HG03432 (cell line): ENCODE data around the gene POU2AF1.
A peak's percentile ranks its signal among the peaks of the same experiment; 100 is the strongest.

ENCODE experiments used
- ATAC-seq: cut with Tn5 transposase; IDR thresholded peaks from one replicate; pipeline ENCODE4 v1.9.1; 2021; ENCODE audit warnings: mild to moderate bottlenecking, moderate library complexity; ENCODE audit not compliant: unreplicated experiment

POU2AF1 gene

DNA sequence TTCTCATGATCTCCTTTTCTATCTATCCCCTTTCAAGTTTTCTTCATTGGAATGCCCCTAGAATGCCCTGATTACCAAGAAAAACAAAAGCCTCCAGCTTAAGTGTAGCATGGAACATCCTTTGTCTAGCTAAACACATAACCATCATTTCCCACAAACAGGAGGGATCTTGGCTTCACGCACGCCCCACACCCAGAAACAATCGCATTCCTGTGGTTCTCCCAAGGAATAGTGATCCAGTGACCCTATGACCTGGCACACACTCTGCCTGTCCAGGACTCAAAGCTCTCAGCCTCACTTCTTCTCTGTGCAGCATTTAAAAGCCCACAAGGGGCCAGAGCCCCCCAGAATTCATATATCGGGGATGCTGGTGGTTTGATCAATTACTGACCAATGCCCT lies 9.3 kb upstream of the POU2AF1 start:
- no peak for ATAC-seq

- no peak for ATAC-seq
Measured at GRCh38 chr11:111387363-111387762, 8.3 kb upstream of the POU2AF1 start.

GRCh38 chr11:111386611-111387150 lies 7.6 kb upstream of the POU2AF1 start:
- ATAC-seq = no peak

GRCh38 chr11:111384494-111384893 lies 5.4 kb upstream of the POU2AF1 start:
- no peak for ATAC-seq

- no peak for ATAC-seq
Measured at GRCh38 chr11:111382451-111382850, 3.4 kb upstream of the POU2AF1 start.

DNA sequence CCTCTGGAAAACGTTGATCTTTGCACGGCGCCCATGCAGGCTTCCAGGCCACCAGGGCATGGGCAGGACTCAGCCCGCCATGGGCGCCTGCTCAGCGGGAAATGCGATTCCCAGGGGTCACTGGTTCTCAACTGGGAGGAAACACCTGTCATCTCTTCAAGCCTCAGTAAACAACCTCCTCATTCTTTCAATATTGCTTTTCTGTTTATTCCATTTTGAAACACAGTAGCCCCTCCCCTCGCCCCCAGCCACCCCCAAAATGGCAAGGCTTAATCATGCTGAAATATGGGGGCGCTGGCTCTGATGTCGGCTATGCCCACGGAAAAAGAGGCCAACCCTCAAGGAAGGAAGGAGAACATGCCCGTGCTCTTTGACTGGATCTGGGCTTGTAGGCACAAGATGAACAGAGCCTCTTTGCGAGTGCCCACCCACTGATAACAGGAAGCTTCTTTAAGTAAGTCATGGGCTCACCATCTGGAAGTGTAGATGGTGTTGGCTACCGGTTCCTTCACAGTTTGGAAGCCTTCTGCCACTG lies 594 bp upstream of the POU2AF1 start:
- ATAC-seq = peak; percentile 63

DNA sequence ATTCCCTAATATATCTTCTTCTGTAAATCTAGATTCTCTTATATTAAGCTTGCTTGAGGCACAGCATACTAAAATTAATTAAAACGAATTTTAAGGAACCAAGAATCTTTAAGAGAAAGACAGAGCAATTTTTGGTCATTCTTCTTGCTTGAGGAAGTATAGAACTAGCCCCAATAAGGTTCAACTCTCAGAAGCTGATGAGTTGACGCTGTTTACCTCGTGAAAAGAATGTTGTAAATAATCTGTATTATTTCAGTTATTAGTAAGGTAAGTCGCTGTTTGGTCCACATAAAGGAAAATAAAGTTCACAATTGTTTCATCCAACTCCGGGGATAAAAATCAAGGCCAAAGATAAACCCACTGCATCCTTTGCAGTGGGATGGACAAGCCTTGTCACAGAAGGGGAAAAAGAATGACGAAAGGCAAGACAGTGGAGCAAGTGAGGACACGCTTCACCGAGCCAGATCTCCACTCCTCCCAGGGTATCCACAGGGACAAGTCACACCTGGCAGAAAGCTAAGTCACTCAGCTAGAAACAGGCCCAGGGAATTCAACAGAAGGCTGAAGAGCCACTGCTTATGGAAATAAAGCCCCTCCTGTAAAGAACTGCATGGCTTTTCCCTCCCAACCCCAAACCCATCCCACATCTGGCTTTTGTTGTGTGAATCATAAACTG lies 752 bp downstream of the POU2AF1 start:
- ATAC-seq = no peak

- peak; percentile 22 for ATAC-seq
Measured at GRCh38 chr11:111376181-111376871, 2.7 kb downstream of the POU2AF1 start.

GRCh38 chr11:111373590-111373989 lies 5.5 kb downstream of the POU2AF1 start:
- ATAC-seq = no peak

- ATAC-seq = no peak
Measured at GRCh38 chr11:111372538-111372937, 6.5 kb downstream of the POU2AF1 start.

DNA sequence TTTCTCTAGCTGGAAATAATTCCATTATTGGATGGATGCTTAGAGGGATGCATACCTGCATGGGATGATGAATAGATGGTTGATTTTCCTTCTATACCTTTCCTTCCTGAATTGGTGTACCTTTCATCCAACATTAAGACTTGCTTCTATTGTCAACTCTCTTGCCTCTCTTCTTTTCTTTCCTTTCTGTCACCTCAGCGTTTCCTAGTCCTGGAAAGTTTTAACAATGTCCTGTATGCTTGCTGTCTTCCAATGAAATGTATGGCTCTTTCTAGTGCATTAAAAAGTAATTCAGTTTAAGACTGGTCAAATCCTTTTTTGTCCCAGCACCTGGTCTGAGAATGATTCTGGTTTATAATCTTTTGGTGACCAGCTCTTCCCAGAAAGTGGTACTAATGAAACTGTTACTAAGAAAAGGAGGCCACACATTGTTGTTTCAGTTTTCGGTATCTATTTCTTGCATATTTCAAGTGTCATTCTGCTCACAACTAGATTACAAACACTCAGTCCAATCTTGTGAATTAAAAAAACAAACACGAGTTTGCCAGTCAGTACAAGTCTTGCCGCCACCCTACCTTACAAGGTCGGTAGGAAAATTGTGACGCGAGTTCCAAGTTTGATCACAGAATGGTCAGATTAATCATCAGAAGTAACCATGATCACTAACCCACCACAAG lies 8.0 kb downstream of the POU2AF1 start:
- ATAC-seq = peak; percentile 37

DNA sequence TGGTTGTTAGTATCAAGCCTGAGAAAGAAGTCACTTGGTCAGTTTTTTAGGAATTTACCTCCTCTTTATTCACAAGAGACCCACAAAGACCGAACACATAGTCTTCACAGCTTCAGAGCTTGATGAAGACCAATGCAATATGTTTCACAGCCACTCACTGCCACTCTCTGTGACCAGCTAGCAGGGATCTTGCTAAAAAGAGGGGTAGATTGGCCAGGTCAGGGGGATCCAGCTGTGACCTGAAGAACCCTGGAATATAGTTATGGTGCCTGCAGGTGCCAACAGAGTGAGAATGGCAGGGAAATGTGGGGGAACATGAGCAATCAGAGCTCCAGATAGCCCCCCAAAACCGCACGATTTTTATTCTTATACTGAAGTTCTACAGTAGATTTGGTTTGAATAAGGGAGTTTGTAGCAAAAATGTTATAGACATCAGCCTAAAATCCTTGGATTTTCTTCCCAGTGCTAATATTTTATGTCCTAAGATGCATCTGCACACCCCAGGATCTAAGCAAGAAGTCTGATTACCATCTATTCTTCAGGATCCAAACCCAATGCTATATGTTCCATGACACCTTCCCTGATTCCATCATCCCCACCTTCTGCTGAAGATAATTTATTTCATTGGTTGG lies 8.7 kb downstream of the POU2AF1 start:
- no peak for ATAC-seq

DNA sequence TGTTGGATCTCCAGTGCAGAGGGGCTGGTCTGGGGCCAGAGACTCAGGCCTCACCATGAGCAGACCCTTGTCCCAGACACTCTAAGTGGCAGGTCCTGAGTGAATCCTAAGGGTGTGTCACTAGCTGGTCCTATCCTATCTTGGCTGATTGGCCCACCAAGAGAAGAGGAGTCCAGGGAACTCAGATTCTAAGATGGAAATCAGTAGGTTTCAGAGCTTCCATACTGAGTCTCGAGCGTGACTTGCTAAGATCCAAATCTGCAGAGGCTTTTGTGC lies 10.9 kb downstream of the POU2AF1 start:
- no peak for ATAC-seq

- ATAC-seq = peak; percentile 60
Measured at GRCh38 chr11:111367411-111368284, 11.4 kb downstream of the POU2AF1 start.

- ATAC-seq = no peak
Measured at GRCh38 chr11:111366560-111367410, 12.3 kb downstream of the POU2AF1 start.

- no peak for ATAC-seq
Measured at GRCh38 chr11:111365722-111366559, 13.1 kb downstream of the POU2AF1 start.

GRCh38 chr11:111364503-111364902 lies 14.6 kb downstream of the POU2AF1 start:
- no peak for ATAC-seq

DNA sequence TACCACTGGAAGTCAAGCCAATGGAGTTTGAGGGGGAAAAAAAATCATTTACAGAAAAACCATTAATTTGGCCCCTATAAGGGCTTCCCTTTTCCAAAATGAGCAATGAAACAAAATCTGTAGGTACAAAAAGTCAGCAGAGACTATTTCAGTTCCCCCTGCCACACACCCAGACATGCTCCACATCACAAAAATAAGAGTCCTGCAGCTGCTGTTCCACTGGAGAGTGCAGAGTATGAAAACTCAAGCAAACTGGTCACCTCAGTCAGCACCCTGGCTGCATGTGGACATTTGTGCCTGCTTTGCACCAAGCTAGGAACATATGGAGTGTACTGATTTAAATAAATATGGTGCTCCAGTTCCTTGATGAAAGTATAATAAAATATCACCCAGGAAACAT lies 15.1 kb downstream of the POU2AF1 start:
- no peak for ATAC-seq
